ENCODE measurements around the gene NCBP3. TPM values are rescaled to one million over a fixed set of nuclear protein-coding genes. Genes with fewer than 3 reads are reported as not detected.

NCBP3 gene
- total RNA-seq, 1 experiment from 2014 or later: 32.8 TPM

GRCh38 chr17:3890878-3891219 lies 44.8 kb upstream of the NCBP3 start:
- DNase-seq: no peak
- H3K4me1 ChIP-seq: peaks cover 7% of the 10 kb centered on the region; the same call in 1 of the 2 replicates
- ChIA-PET CTCF (interaction anchor here (0.5 kb wide), 1 partner anchor 200 kb away, joined by 3 read pairs; no protein-coding TSS in a partner anchor), POLR2A (no interaction called here)
- Mint-ChIP-seq H3K27ac (ENCODE audit: unreplicated experiment) (no peak overlapping the region), H3K4me3 (ENCODE audit: unreplicated experiment) (peak overlapping the region; percentile 73), H3K4me1 (ENCODE audit: low read depth, unreplicated experiment) (peaks cover 9% of the 10 kb centered on the region), H3K27me3 (ENCODE audit: insufficient read depth, unreplicated experiment) (no peaks in the 10 kb centered on the region), H3K36me3 (ENCODE audit: insufficient read depth, unreplicated experiment) (peaks cover 8% of the 10 kb centered on the region), H3K9me3 (ENCODE audit: unreplicated experiment) (no peaks in the 10 kb centered on the region)
- no peaks in the 10 kb centered on the region for H3K36me3 ChIP-seq (ENCODE audit: control insufficient read depth, insufficient read depth, low read length)
- TF ChIP-seq CTCF (IDR thresholded peaks at IDR 0.05; ENCODE audit: insufficient read depth in 1 of 2, low read depth in 1 of 2, low read length in 1 of 2, severe bottlenecking in 1 of 2, unreplicated experiment in 1 of 2): no peak
- no peak overlapping the region for H3K4me3 ChIP-seq (ENCODE audit: low read depth, low read length)
- H3K27me3 ChIP-seq (replicated peaks; ENCODE audit: control insufficient read depth, insufficient read depth, low read length): no peaks in the 10 kb centered on the region
- BruUV-seq (replicated peaks): no TSS peak
- intact Hi-C loops (cut with micrococcal nuclease; ENCODE audit: unreplicated experiment): no loop called here
- no peaks in the 10 kb centered on the region for H3K9me3 ChIP-seq

- Mint-ChIP-seq H3K4me1 (ENCODE audit: low read depth, unreplicated experiment) (peaks cover 9% of the 10 kb centered on the region), H3K27me3 (ENCODE audit: insufficient read depth, unreplicated experiment) (no peaks in the 10 kb centered on the region), H3K36me3 (ENCODE audit: insufficient read depth, unreplicated experiment) (peaks cover 8% of the 10 kb centered on the region), H3K27ac (ENCODE audit: unreplicated experiment) (no peak overlapping the region), H3K9me3 (ENCODE audit: unreplicated experiment) (no peaks in the 10 kb centered on the region), H3K4me3 (ENCODE audit: unreplicated experiment) (no peak overlapping the region)
- BruUV-seq (replicated peaks): no TSS peak
- POLR2A ChIA-PET: no interaction called here
- intact Hi-C loops (cut with micrococcal nuclease; ENCODE audit: unreplicated experiment): no loop called here
- Histone ChIP-seq H3K27me3 (replicated peaks; ENCODE audit: control insufficient read depth, insufficient read depth, low read length) (no peaks in the 10 kb centered on the region), H3K36me3 (ENCODE audit: control insufficient read depth, insufficient read depth, low read length) (no peaks in the 10 kb centered on the region), H3K4me3 (ENCODE audit: low read depth, low read length) (no peak overlapping the region), H3K9me3 (no peaks in the 10 kb centered on the region), H3K4me1 (peaks cover 7% of the 10 kb centered on the region; the same call in 1 of the 2 replicates)
- CTCF ChIA-PET: no interaction called here
- no peak for TF ChIP-seq CTCF (IDR thresholded peaks at IDR 0.05; ENCODE audit: insufficient read depth in 1 of 2, low read depth in 1 of 2, low read length in 1 of 2, severe bottlenecking in 1 of 2, unreplicated experiment in 1 of 2)
- DNase-seq: no peak
These were observed 44.2 kb upstream of the NCBP3 start for GRCh38 chr17:3890082-3890877.

GRCh38 chr17:3889325-3890012 lies 43.4 kb upstream of the NCBP3 start:
- no peak for TF ChIP-seq CTCF (IDR thresholded peaks at IDR 0.05; ENCODE audit: insufficient read depth in 1 of 2, low read depth in 1 of 2, low read length in 1 of 2, severe bottlenecking in 1 of 2, unreplicated experiment in 1 of 2)
- H3K4me1 Mint-ChIP-seq (ENCODE audit: low read depth, unreplicated experiment): peaks cover 9% of the 10 kb centered on the region
- no peaks in the 10 kb centered on the region for H3K27me3 Mint-ChIP-seq (ENCODE audit: insufficient read depth, unreplicated experiment)
- Histone ChIP-seq H3K27me3 (replicated peaks; ENCODE audit: control insufficient read depth, insufficient read depth, low read length) (no peaks in the 10 kb centered on the region), H3K4me3 (ENCODE audit: low read depth, low read length) (no peak overlapping the region), H3K9me3 (no peaks in the 10 kb centered on the region), H3K4me1 (peaks cover 7% of the 10 kb centered on the region; the same call in 1 of the 2 replicates), H3K36me3 (ENCODE audit: control insufficient read depth, insufficient read depth, low read length) (no peaks in the 10 kb centered on the region)
- H3K36me3 Mint-ChIP-seq (ENCODE audit: insufficient read depth, unreplicated experiment): peaks cover 8% of the 10 kb centered on the region
- POLR2A ChIA-PET: no interaction called here
- no peak overlapping the region for H3K27ac Mint-ChIP-seq (ENCODE audit: unreplicated experiment)
- H3K9me3 Mint-ChIP-seq (ENCODE audit: unreplicated experiment): no peaks in the 10 kb centered on the region
- no peak overlapping the region for H3K4me3 Mint-ChIP-seq (ENCODE audit: unreplicated experiment)
- no TSS peak for BruUV-seq (replicated peaks)
- intact Hi-C loops (cut with micrococcal nuclease; ENCODE audit: unreplicated experiment): no loop called here
- no peak for DNase-seq
- CTCF ChIA-PET: no interaction called here

Data from Caco-2 (cell line).